HEK293 (cell line): Measurements from ENCODE around the gene POLR2H.

Experiments used
- CTCF ChIA-PET: fragments of 350-600 bp; formaldehyde crosslinking; extraction: SDS; loops from one replicate; lab custom pipeline; 2021; ENCODE audit warnings: antibody characterized with exemption; lab: Yijun Ruan, JAX
- POLR2A ChIA-PET: fragments of 300-600 bp; formaldehyde crosslinking; extraction: SDS; loops from one replicate; lab custom pipeline; 2020; ENCODE audit warnings: antibody characterized with exemption, inconsistent platforms; lab: Yijun Ruan, JAX
- H3K27ac ChIP-seq: fragments of 200-500 bp; sonication (Bioruptor generic); 2 replicates; pipeline ENCODE4 v1.5.1; 2014; ENCODE audit warnings: low read depth, low read length, control low read depth, inconsistent platforms; ENCODE audit errors: extremely low read depth
- H3K36me3 ChIP-seq, 2 experiments: fragments of 200-500 bp in 1 of 2; sonication (Bioruptor generic) in 1 of 2; 1 replicate in 1 of 2; 2 replicates in 1 of 2; pipeline ENCODE4 v1.5.1; 2014 to 2017; ENCODE audit warnings: inconsistent platforms in 2 of 2, low read length in 2 of 2; ENCODE audit not compliant: control insufficient read depth in 2 of 2, insufficient read depth in 1 of 2
- H3K4me1 ChIP-seq: fragments of 200-500 bp; sonication (Bioruptor generic); 2 replicates; pipeline ENCODE4 v1.5.1; 2014; ENCODE audit warnings: mild to moderate bottlenecking, low read length, inconsistent platforms; ENCODE audit not compliant: control insufficient read depth, insufficient read depth
- H3K4me3 ChIP-seq: 2 replicates; pipeline ENCODE4 v1.5.1; 2011; ENCODE audit warnings: low read depth, mild to moderate bottlenecking, control low read depth, low read length, moderate library complexity
- H3K9me3 ChIP-seq: fragments of 200-500 bp; sonication (Bioruptor generic); 2 replicates; pipeline ENCODE4 v1.5.1; 2014; ENCODE audit warnings: low read depth, low read length, inconsistent platforms; ENCODE audit not compliant: control insufficient read depth, insufficient read depth
- KLF16 ChIP-seq: fragments of 450-650 bp; formaldehyde crosslinking; IDR thresholded peaks from 2 replicates; pipeline ENCODE4 v1.5.1; 2017; ENCODE audit warnings: missing biosample characterization, missing genetic modification characterization
- KLF9 ChIP-seq: fragments of 450-650 bp; formaldehyde crosslinking; IDR thresholded peaks from 2 replicates; pipeline ENCODE4 v1.5.1; 2016; ENCODE audit warnings: missing biosample characterization, missing genetic modification characterization, low read depth
- OVOL3 ChIP-seq: fragments of 450-650 bp; formaldehyde crosslinking; IDR thresholded peaks from 2 replicates; pipeline ENCODE4 v1.5.1; 2016; ENCODE audit warnings: missing biosample characterization, missing genetic modification characterization
- REPIN1 ChIP-seq: fragments of 450-650 bp; formaldehyde crosslinking; IDR thresholded peaks from 2 replicates; pipeline ENCODE4 v1.5.1; 2017; ENCODE audit warnings: missing biosample characterization, missing genetic modification characterization, low read depth
- REST ChIP-seq: fragments of 450-650 bp; formaldehyde crosslinking; IDR thresholded peaks from 2 replicates; pipeline ENCODE4 v1.5.1; 2016; ENCODE audit warnings: missing biosample characterization, missing genetic modification characterization
- SALL2 ChIP-seq: fragments of 450-650 bp; formaldehyde crosslinking; IDR thresholded peaks from 2 replicates; pipeline ENCODE4 v1.5.0; 2017; ENCODE audit warnings: missing biosample characterization, mild to moderate bottlenecking, missing genetic modification characterization, borderline replicate concordance
- WT1 ChIP-seq: fragments of 450-650 bp; formaldehyde crosslinking; IDR thresholded peaks from 2 replicates; pipeline ENCODE4 v1.5.1; 2016; ENCODE audit warnings: missing biosample characterization, missing genetic modification characterization
- ZBTB7A ChIP-seq: fragments of 450-650 bp; formaldehyde crosslinking; IDR thresholded peaks from 2 replicates; pipeline ENCODE4 v1.5.1; 2016; ENCODE audit warnings: low read depth, missing biosample characterization, missing genetic modification characterization
- ZNF146 ChIP-seq: fragments of 450-650 bp; formaldehyde crosslinking; IDR thresholded peaks from 2 replicates; pipeline ENCODE4 v1.5.1; 2016; ENCODE audit warnings: missing biosample characterization, missing genetic modification characterization
- ZNF221 ChIP-seq: fragments of 450-650 bp; formaldehyde crosslinking; IDR thresholded peaks from 2 replicates; pipeline ENCODE4 v1.5.1; 2017; ENCODE audit warnings: missing biosample characterization, missing genetic modification characterization, borderline replicate concordance
- ZNF223 ChIP-seq: fragments of 450-650 bp; formaldehyde crosslinking; IDR thresholded peaks from 2 replicates; pipeline ENCODE4 v1.5.1; 2016; ENCODE audit warnings: missing biosample characterization, missing genetic modification characterization
- ZNF311 ChIP-seq: fragments of 450-650 bp; formaldehyde crosslinking; IDR thresholded peaks from 2 replicates; pipeline ENCODE4 v1.5.1; 2017; ENCODE audit warnings: missing biosample characterization, missing genetic modification characterization, borderline replicate concordance
- ZNF324 ChIP-seq: fragments of 450-650 bp; formaldehyde crosslinking; IDR thresholded peaks from 2 replicates; pipeline ENCODE4 v1.5.1; 2016; ENCODE audit warnings: missing biosample characterization, missing genetic modification characterization
- ZNF354C ChIP-seq: fragments of 450-650 bp; formaldehyde crosslinking; IDR thresholded peaks from 2 replicates; pipeline ENCODE4 v1.5.1; 2016; ENCODE audit warnings: missing biosample characterization, missing genetic modification characterization, low read depth, borderline replicate concordance
- ZNF621 ChIP-seq: fragments of 450-650 bp; formaldehyde crosslinking; IDR thresholded peaks from 2 replicates; pipeline ENCODE4 v1.5.1; 2017; ENCODE audit warnings: missing biosample characterization, missing genetic modification characterization
- ZNF791 ChIP-seq: fragments of 450-650 bp; formaldehyde crosslinking; IDR thresholded peaks from 2 replicates; pipeline ENCODE4 v1.5.1; 2016; ENCODE audit warnings: missing biosample characterization, missing genetic modification characterization
- ZNF830 ChIP-seq: fragments of 450-650 bp; IDR thresholded peaks from 2 replicates; pipeline ENCODE4 v1.5.0; 2018; ENCODE audit warnings: missing biosample characterization, missing genetic modification characterization, low read depth, mild to moderate bottlenecking, moderate library complexity
- TF ChIP-seq, protein P1 (sequence below): fragments of 450-650 bp; formaldehyde crosslinking; IDR thresholded peaks from 2 replicates; pipeline ENCODE4 v1.5.1; 2016; ENCODE audit warnings: missing biosample characterization, missing genetic modification characterization
- TF ChIP-seq, protein P2 (sequence below): fragments of 450-650 bp; formaldehyde crosslinking; IDR thresholded peaks from 2 replicates; pipeline ENCODE4 v1.5.1; 2016; ENCODE audit warnings: missing biosample characterization, missing genetic modification characterization
- TF ChIP-seq, protein P3 (sequence below): fragments of 450-650 bp; formaldehyde crosslinking; IDR thresholded peaks from 2 replicates; pipeline ENCODE4 v1.5.1; 2016; ENCODE audit warnings: missing biosample characterization, missing genetic modification characterization

Gene POLR2H

GRCh38 chr3:184381261-184382224 is 20.0 kb downstream of the POLR2H start:
- no peaks in the 10 kb centered on the region for H3K4me1 ChIP-seq
- TF ChIP-seq OVOL3 (tag by site-specific recombination) (no peak), ZBTB7A (tag by site-specific recombination) (no peak), ZNF324 (tag by site-specific recombination) (no peak), ZNF830 (tag by site-specific recombination) (no peak), SALL2 (tag by site-specific recombination) (no peak), ZNF791 (no peak), ZNF221 (tag by site-specific recombination) (no peak), ZNF354C (no peak), KLF9 (tag by site-specific recombination) (no peak), KLF16 (tag by site-specific recombination) (no peak), WT1 (tag by site-specific recombination) (no peak), ZNF621 (no peak), ZNF223 (tag by site-specific recombination) (no peak), ZNF146 (tag by site-specific recombination) (no peak), ZNF311 (tag by site-specific recombination) (no peak), REST (tag by site-specific recombination) (no peak), REPIN1 (tag by site-specific recombination) (no peak)
- TF ChIP-seq, protein P1, sequence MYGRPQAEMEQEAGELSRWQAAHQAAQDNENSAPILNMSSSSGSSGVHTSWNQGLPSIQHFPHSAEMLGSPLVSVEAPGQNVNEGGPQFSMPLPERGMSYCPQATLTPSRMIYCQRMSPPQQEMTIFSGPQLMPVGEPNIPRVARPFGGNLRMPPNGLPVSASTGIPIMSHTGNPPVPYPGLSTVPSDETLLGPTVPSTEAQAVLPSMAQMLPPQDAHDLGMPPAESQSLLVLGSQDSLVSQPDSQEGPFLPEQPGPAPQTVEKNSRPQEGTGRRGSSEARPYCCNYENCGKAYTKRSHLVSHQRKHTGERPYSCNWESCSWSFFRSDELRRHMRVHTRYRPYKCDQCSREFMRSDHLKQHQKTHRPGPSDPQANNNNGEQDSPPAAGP (tag by site-specific recombination): no peak
- TF ChIP-seq, protein P2, sequence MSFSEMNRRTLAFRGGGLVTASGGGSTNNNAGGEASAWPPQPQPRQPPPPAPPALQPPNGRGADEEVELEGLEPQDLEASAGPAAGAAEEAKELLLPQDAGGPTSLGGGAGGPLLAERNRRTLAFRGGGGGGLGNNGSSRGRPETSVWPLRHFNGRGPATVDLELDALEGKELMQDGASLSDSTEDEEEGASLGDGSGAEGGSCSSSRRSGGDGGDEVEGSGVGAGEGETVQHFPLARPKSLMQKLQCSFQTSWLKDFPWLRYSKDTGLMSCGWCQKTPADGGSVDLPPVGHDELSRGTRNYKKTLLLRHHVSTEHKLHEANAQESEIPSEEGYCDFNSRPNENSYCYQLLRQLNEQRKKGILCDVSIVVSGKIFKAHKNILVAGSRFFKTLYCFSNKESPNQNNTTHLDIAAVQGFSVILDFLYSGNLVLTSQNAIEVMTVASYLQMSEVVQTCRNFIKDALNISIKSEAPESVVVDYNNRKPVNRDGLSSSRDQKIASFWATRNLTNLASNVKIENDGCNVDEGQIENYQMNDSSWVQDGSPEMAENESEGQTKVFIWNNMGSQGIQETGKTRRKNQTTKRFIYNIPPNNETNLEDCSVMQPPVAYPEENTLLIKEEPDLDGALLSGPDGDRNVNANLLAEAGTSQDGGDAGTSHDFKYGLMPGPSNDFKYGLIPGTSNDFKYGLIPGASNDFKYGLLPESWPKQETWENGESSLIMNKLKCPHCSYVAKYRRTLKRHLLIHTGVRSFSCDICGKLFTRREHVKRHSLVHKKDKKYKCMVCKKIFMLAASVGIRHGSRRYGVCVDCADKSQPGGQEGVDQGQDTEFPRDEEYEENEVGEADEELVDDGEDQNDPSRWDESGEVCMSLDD: no peak
- TF ChIP-seq, protein P3, sequence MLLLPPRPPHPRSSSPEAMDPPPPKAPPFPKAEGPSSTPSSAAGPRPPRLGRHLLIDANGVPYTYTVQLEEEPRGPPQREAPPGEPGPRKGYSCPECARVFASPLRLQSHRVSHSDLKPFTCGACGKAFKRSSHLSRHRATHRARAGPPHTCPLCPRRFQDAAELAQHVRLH (tag by site-specific recombination): no peak
- CTCF ChIA-PET: interaction anchor here (0.6 to 1.2 kb wide), 4 partner anchors 27 to 238 kb away, joined by 3 to 6 read pairs (median 3); no protein-coding TSS in a partner anchor
- H3K9me3 ChIP-seq: no peaks in the 10 kb centered on the region
- peaks cover 0 to 14% of the 10 kb centered on the region in 2 experiments; a peak in 1 of 3 replicates for H3K36me3 ChIP-seq
- no peak overlapping the region for H3K4me3 ChIP-seq
- H3K27ac ChIP-seq: no peak overlapping the region
- POLR2A ChIA-PET: no interaction called here
